ENCODE measurements around the gene UQCR10. TPM values are rescaled to one million over a fixed set of nuclear protein-coding genes. Genes with fewer than 3 reads are reported as not detected.

The UQCR10 gene
- total and polyA plus RNA-seq, 8 donors, result 2.0 to 307 (median 96.9) TPM

DNA sequence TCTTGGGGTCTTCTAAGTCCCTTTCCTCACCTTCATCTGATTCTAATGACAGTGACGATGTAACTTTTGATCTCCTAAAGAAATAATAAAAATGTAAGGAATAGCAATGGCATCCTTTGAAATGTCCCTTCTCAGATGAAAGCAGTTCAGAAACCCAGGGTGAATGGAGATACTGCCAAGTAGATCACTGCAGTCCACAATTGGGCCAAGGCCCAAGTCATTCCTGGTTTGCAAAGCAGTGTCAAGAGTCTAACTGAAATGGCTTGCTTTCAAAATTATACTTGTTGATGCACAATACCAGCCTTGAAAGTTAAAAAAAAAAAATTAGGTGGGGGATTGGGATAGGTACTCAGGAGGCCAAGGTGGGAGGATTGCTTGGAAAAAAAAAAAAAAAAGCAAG, 50.6 kb downstream of the UQCR10 start:
- Histone ChIP-seq H3K4me3 (no peak overlapping the region), H3K36me3 (peaks cover 41 to 100% (median 92%) of the 10 kb centered on the region in 4 donors), H3K4me1 (peaks cover 36 to 64% (median 49%) of the 10 kb centered on the region in 4 donors), H3K27ac (peak overlapping the region in 1 of 5 donors; percentile 24), H3K9me3 (no peaks in the 10 kb centered on the region), H3K27me3 (no peaks in the 10 kb centered on the region)
- TF ChIP-seq EP300 (IDR thresholded peaks at IDR 0.05) (no peak), POLR2AphosphoS5 (IDR thresholded peaks at IDR 0.05) (no peak), CTCF (IDR thresholded peaks at IDR 0.05) (no peak), POLR2A (IDR thresholded peaks at IDR 0.05) (no peak)
- 94 to 100% (median 100%) methylated on average over 1 of the region's 1 CpG for WGBS, 5 donors
- DNase-seq, result no peak
- intact Hi-C loops (cut with DNase I; ENCODE audit: low total_unique reads), result no loop called here

GRCh38 chr22:29819501-29819900, 52.3 kb downstream of the UQCR10 start:
- Histone ChIP-seq H3K4me3 (no peak overlapping the region), H3K27me3 (no peaks in the 10 kb centered on the region), H3K27ac (no peak overlapping the region), H3K9me3 (no peaks in the 10 kb centered on the region), H3K36me3 (peaks cover 34 to 100% (median 93%) of the 10 kb centered on the region in 4 donors), H3K4me1 (peaks cover 19 to 58% (median 35%) of the 10 kb centered on the region in 4 donors)
- 78 to 99% (median 95%) methylated on average over 2 of the region's 2 CpGs for WGBS, 5 donors
- DNase-seq, result no peak
- intact Hi-C loops (cut with DNase I; ENCODE audit: low total_unique reads), result no loop called here
- no peak for TF ChIP-seq CTCF (IDR thresholded peaks at IDR 0.05)
- no peak for TF ChIP-seq POLR2AphosphoS5 (IDR thresholded peaks at IDR 0.05)
- no peak for TF ChIP-seq POLR2A (IDR thresholded peaks at IDR 0.05)
- no peak for TF ChIP-seq EP300 (IDR thresholded peaks at IDR 0.05)

Small RNA genes lying within 50 kb of the gene (small RNA-seq; reads per million reads assigned to genes)
- gene RF00019, result 0 reads per million in 4 donors

Other genes with a start within 250 kb of the UQCR10 start
- 100 to 1,000 TPM in 1 of 5 donors, 10 to 100 TPM in 4; 19.3 to 123 (median 54.9) TPM for gene THOC5, start 213.6 kb upstream of the UQCR10 start, total RNA-seq
- gene THOC5, start 213.6 kb upstream of the UQCR10 start, polyA plus RNA-seq, result 10 to 100 TPM; 18.2 to 31.6 (median 21.8) TPM
- gene NIPSNAP1, start 186.3 kb upstream of the UQCR10 start, total RNA-seq, result 10 to 100 TPM in 4 of 5 donors, 1 to 10 TPM in 1; 7.1 to 58.9 (median 24.4) TPM
- gene NIPSNAP1, start 186.3 kb upstream of the UQCR10 start, polyA plus RNA-seq, result 10 to 100 TPM; 23.1 to 37.3 (median 30.7) TPM
- gene NF2, start 163.7 kb upstream of the UQCR10 start, total RNA-seq, result 10 to 100 TPM; 16.9 to 37.6 (median 20.3) TPM
- gene NF2, start 163.7 kb upstream of the UQCR10 start, polyA plus RNA-seq, result 1 to 10 TPM; 5.8 to 8.4 (median 8.3) TPM
- not detected for gene CABP7, start 47.4 kb upstream of the UQCR10 start, total RNA-seq
- under 1 TPM in 2 of 3 donors, not detected in 1; 0.12 to 0.35 TPM for gene CABP7, start 47.4 kb upstream of the UQCR10 start, polyA plus RNA-seq
- gene ZMAT5, start 362 bp upstream of the UQCR10 start, total RNA-seq, result 10 to 100 TPM in 2 of 5 donors, 1 to 10 TPM in 2, under 1 TPM in 1; 0.58 to 19.0 (median 5.3) TPM
- gene ZMAT5, start 362 bp upstream of the UQCR10 start, polyA plus RNA-seq, result 10 to 100 TPM; 30.3 to 37.9 (median 37.7) TPM
- 100 to 1,000 TPM in 1 of 5 donors, 10 to 100 TPM in 4; 39.7 to 129 (median 80.5) TPM for gene ASCC2, start 70.9 kb downstream of the UQCR10 start, total RNA-seq
- 10 to 100 TPM; 53.5 to 75.3 (median 59.3) TPM for gene ASCC2, start 70.9 kb downstream of the UQCR10 start, polyA plus RNA-seq
- 100 to 1,000 TPM in 1 of 5 donors, 10 to 100 TPM in 4; 39.8 to 120 (median 78.2) TPM for gene MTMR3, start 115.8 kb downstream of the UQCR10 start, total RNA-seq
- 10 to 100 TPM in 2 of 3 donors, 1 to 10 TPM in 1; 7.3 to 13.3 (median 12.8) TPM for gene MTMR3, start 115.8 kb downstream of the UQCR10 start, polyA plus RNA-seq

Measured in stomach (tissue), 9 donors.